Nephron progenitor cell (in vitro differentiated cells): Measurements from ENCODE around the gene KCMF1.

Experiments
- DNase-seq: peaks from one replicate; pipeline ENCODE4 v3.0.0; 2021
- H3K27ac Mint-ChIP-seq: 2 replicates; pipeline ENCODE4 v1.8.0; 2021; ENCODE audit warnings: mild to moderate bottlenecking, moderate library complexity, mixed read lengths
- H3K27me3 Mint-ChIP-seq: 2 replicates; pipeline ENCODE4 v1.8.0; 2021; ENCODE audit warnings: mild to moderate bottlenecking, low read depth, mixed read lengths; ENCODE audit not compliant: poor library complexity
- H3K36me3 Mint-ChIP-seq: 2 replicates; pipeline ENCODE4 v1.8.0; 2021; ENCODE audit warnings: low read depth, mixed read lengths
- H3K4me1 Mint-ChIP-seq: 2 replicates; pipeline ENCODE4 v1.8.0; 2021; ENCODE audit warnings: mixed read lengths
- H3K4me3 Mint-ChIP-seq: 2 replicates; pipeline ENCODE4 v1.8.0; 2021; ENCODE audit warnings: mild to moderate bottlenecking, moderate library complexity, mixed read lengths
- H3K9me3 Mint-ChIP-seq: 2 replicates; pipeline ENCODE4 v1.8.0; 2021; ENCODE audit warnings: mild to moderate bottlenecking, moderate library complexity, mixed read lengths
- TF ChIP-seq, protein P1 (sequence below): fragments of 200-600 bp; sonication (generic); IDR thresholded peaks from 2 replicates; pipeline ENCODE4 v1.5.0; 2021; ENCODE audit warnings: antibody characterized with exemption

Gene KCMF1

DNA sequence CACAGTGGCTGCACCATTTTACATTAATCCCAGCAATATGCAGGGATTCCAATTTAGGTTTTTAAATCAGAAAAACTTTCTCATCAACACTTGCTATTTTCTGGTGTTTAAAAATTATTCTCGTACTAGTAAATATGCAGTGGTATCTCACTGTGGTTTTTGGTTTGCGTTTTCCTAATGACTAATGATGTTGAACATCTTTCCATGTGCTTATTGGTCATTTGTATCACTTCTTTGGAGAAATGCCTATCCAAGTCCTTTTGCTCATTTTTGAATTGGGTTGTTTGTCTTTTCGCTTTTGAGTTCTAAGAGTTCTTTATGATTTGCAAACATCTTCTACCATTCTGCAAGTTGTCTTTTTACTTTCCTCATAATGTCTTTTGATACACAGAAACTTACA, 100.1 kb downstream of the KCMF1 start:
- TF ChIP-seq, protein P1, sequence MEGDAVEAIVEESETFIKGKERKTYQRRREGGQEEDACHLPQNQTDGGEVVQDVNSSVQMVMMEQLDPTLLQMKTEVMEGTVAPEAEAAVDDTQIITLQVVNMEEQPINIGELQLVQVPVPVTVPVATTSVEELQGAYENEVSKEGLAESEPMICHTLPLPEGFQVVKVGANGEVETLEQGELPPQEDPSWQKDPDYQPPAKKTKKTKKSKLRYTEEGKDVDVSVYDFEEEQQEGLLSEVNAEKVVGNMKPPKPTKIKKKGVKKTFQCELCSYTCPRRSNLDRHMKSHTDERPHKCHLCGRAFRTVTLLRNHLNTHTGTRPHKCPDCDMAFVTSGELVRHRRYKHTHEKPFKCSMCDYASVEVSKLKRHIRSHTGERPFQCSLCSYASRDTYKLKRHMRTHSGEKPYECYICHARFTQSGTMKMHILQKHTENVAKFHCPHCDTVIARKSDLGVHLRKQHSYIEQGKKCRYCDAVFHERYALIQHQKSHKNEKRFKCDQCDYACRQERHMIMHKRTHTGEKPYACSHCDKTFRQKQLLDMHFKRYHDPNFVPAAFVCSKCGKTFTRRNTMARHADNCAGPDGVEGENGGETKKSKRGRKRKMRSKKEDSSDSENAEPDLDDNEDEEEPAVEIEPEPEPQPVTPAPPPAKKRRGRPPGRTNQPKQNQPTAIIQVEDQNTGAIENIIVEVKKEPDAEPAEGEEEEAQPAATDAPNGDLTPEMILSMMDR: no peak
- H3K9me3 Mint-ChIP-seq: no peaks in the 10 kb centered on the region
- H3K4me3 Mint-ChIP-seq: no peak overlapping the region
- DNase-seq: no peak
- no peaks in the 10 kb centered on the region for H3K36me3 Mint-ChIP-seq
- H3K27me3 Mint-ChIP-seq: peaks cover 5% of the 10 kb centered on the region
- peaks cover 14% of the 10 kb centered on the region for H3K4me1 Mint-ChIP-seq
- H3K27ac Mint-ChIP-seq: no peak overlapping the region

DNA sequence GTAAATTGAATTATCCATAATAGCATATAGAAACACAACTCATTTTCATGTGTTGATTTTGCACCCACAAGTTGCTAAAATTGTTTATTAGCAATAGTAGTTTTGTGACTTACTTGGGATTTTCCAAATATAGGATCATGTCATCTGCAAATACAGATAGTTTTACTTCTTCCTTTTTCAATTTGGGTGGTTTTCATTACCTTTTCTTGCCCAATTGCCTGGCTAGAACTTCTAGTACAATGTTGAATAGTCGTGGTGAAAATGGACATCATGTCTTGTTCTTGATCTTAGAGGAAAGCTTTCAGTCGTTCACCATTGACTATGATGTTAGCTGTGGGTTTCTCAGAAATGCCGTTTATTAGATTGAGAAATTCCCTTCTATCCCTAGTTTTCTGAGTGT, 102.1 kb downstream of the KCMF1 start:
- H3K9me3 Mint-ChIP-seq: no peaks in the 10 kb centered on the region
- no peak overlapping the region for H3K4me3 Mint-ChIP-seq
- TF ChIP-seq, protein P1: no peak
- no peaks in the 10 kb centered on the region for H3K4me1 Mint-ChIP-seq
- DNase-seq: no peak
- peaks cover 10% of the 10 kb centered on the region for H3K27me3 Mint-ChIP-seq
- no peaks in the 10 kb centered on the region for H3K36me3 Mint-ChIP-seq
- H3K27ac Mint-ChIP-seq: no peak overlapping the region

DNA sequence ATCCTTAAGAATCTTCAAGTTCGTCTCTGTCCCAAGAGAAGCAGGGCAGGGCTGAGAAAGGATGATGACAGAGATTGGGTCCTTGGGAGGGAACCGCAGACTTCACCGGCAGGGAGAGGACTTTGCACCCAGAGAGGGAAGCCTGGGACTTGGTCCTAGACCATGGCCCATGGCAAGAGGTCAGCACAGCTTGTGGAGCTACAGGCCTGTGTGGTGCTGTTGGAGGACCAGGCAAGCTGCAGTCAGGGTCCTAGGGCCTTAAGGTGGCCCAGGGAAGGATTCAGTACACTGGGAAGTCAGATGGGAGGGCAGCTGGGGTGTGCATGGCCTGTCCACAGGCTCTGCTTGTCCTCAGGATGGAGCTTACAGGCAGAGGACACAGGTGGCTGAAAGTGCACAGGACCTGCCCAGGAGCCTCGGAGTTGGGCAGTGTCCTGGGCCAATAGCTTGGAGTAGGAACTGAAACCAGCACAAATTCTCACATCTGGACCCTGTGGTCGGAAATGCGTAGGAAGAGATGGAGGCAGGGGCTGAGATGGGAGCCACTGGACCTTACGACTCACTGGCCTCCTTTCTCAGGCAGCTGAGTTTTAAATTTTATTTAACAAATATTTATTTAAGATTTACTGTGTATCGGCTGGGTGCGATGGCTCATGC, 105.8 kb downstream of the KCMF1 start:
- Mint-ChIP-seq H3K27ac (no peak overlapping the region), H3K9me3 (peaks cover 7% of the 10 kb centered on the region), H3K36me3 (no peaks in the 10 kb centered on the region), H3K27me3 (peaks cover 14% of the 10 kb centered on the region), H3K4me3 (no peak overlapping the region), H3K4me1 (no peaks in the 10 kb centered on the region)
- TF ChIP-seq, protein P1: no peak
- no peak for DNase-seq

DNA sequence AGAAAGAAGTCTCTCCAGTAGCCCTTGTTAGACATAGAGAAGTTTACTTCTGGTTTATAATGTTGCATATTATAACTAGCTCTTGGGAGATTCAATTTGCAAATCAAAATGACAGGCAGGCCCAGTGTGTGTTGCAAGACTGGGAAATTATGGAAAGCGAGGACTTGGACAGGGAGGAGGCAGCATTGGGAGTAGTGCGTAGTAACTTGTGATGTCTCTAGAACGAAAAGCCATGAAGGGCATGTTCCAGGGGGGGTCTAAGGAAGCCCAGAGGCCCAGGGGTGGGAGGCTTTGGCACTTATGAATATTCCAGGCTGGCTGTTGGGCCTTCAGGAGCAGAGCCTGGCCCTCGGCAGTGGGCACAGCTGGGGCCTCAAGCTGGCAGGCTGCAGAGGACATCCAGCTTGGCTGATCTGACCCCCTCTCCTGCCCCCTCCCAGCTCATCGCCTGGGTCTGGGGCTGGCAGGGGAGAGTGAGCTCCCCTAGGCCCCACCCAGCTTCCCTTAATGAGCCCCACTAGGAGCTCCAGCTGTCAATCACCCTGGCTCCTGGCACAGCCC, 107.0 kb downstream of the KCMF1 start:
- Mint-ChIP-seq H3K27ac (no peak overlapping the region), H3K4me3 (no peak overlapping the region), H3K4me1 (no peaks in the 10 kb centered on the region), H3K36me3 (no peaks in the 10 kb centered on the region), H3K27me3 (peaks cover 15% of the 10 kb centered on the region), H3K9me3 (peaks cover 14% of the 10 kb centered on the region)
- TF ChIP-seq, protein P1: no peak
- DNase-seq: no peak

DNA sequence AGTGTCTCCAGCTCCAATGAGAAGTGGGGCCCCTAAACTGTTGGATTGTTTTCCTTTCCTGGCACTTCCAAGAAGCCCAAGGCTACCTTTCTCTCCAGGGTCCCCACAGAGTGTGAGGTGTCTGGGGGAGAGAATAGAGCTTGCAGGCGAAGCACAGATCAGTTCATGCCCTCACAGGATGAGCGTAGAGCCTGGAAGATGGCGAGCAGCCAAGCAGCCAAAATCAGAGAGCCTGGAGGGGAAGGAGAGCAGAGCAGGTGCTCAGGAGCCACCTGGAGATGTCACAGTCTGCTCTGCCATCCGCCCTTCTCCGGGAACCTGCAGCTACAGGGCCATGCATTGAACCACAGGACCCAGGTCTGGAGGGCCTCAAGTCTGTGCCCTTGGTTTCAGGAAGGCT, 107.6 kb downstream of the KCMF1 start:
- DNase-seq: no peak
- Mint-ChIP-seq H3K9me3 (peaks cover 14% of the 10 kb centered on the region), H3K27me3 (peaks cover 16% of the 10 kb centered on the region), H3K4me1 (no peaks in the 10 kb centered on the region), H3K27ac (no peak overlapping the region), H3K36me3 (no peaks in the 10 kb centered on the region), H3K4me3 (no peak overlapping the region)
- TF ChIP-seq, protein P1: no peak

DNA sequence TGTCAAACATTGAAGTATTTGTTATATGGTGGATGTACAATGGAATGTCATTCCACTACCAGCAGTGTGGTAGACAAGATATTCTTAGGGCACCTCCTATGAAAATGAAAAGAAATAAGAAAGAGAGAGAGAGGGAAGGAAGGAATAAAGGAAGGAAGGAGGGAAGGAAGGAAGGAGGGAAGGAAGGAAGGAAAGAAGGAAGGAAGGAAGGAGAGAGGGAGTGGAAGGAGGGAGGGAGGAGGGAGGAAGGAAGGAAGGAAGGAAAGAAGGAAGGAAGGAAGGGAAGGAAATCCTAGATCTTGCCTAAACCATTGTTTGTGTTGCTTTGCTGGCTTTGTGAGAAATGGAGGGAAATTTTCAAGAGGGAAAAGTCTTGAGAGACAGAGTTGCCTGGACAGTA, 112.1 kb downstream of the KCMF1 start:
- Mint-ChIP-seq H3K9me3 (peaks cover 14% of the 10 kb centered on the region), H3K4me1 (no peaks in the 10 kb centered on the region), H3K27me3 (peaks cover 28% of the 10 kb centered on the region), H3K4me3 (no peak overlapping the region), H3K27ac (no peak overlapping the region), H3K36me3 (no peaks in the 10 kb centered on the region)
- DNase-seq: no peak
- TF ChIP-seq, protein P1: no peak
